GM23338 (cell line): ENCODE data around the gene NIPAL3. TPM values are rescaled to one million over a fixed set of nuclear protein-coding genes. Genes with fewer than 3 reads are reported as not detected.

Experiments
- ATAC-seq: fragments of 200-7000 bp; cut with Tn5 transposase; 3 replicates; pipeline ENCODE4 v1.9.1; 2020
- DNase-seq: peaks from one replicate; pipeline ENCODE4 v3.0.0-alpha.2; 2015; ENCODE audit warnings: low spot score
- H2AFZ ChIP-seq: fragments of 200-600 bp; sonication (generic); 2 replicates; pipeline ENCODE4 v1.8.0; 2016; ENCODE audit warnings: antibody characterized with exemption, mild to moderate bottlenecking, moderate library complexity
- H3F3A ChIP-seq: fragments of 200-600 bp; sonication (generic); replicated peaks from 2 replicates; pipeline ENCODE4 v1.8.0; 2017; ENCODE audit warnings: antibody characterized with exemption, mixed run types, low read depth
- H3K27ac ChIP-seq: fragments of 200-600 bp; sonication (generic); 2 replicates; pipeline ENCODE4 v1.6.1; 2016; ENCODE audit warnings: low read depth
- H3K27me3 ChIP-seq: fragments of 200-600 bp; sonication (generic); 2 replicates; pipeline ENCODE4 v1.8.0; 2016; ENCODE audit warnings: mild to moderate bottlenecking, mixed run types, moderate library complexity; ENCODE audit not compliant: insufficient read depth
- H3K36me3 ChIP-seq: fragments of 200-600 bp; sonication (generic); 2 replicates; pipeline ENCODE4 v1.8.0; 2016; ENCODE audit warnings: mild to moderate bottlenecking; ENCODE audit not compliant: insufficient read depth
- H3K4me1 ChIP-seq: fragments of 200-600 bp; sonication (generic); 2 replicates; pipeline ENCODE4 v1.8.0; 2016; ENCODE audit warnings: mild to moderate bottlenecking, moderate library complexity; ENCODE audit not compliant: insufficient read depth
- H3K4me2 ChIP-seq: fragments of 200-600 bp; sonication (generic); 2 replicates; pipeline ENCODE4 v1.7.1; 2017; ENCODE audit warnings: mixed run types
- H3K4me3 ChIP-seq: fragments of 200-600 bp; sonication (generic); 2 replicates; pipeline ENCODE4 v1.6.1; 2016; ENCODE audit warnings: mixed run types
- H3K79me2 ChIP-seq: fragments of 200-600 bp; sonication (generic); replicated peaks from 2 replicates; pipeline ENCODE4 v1.8.0; 2017; ENCODE audit warnings: mild to moderate bottlenecking; ENCODE audit not compliant: insufficient read depth
- H3K9me2 ChIP-seq: fragments of 200-600 bp; sonication (generic); 2 replicates; pipeline ENCODE4 v1.8.0; 2017; ENCODE audit not compliant: insufficient read depth
- H4K20me1 ChIP-seq: fragments of 200-600 bp; sonication (generic); replicated peaks from 2 replicates; pipeline ENCODE4 v1.8.0; 2017; ENCODE audit warnings: mild to moderate bottlenecking; ENCODE audit not compliant: insufficient read depth
- H3K27ac Mint-ChIP-seq: 2 replicates; pipeline ENCODE4 v1.8.0; 2020; ENCODE audit warnings: inconsistent platforms, mild to moderate bottlenecking, moderate library complexity, mixed read lengths
- H3K27me3 Mint-ChIP-seq: 3 replicates; pipeline ENCODE4 v1.8.0; 2022; ENCODE audit warnings: low read depth, mild to moderate bottlenecking, moderate library complexity, mixed read lengths, inconsistent platforms; ENCODE audit not compliant: insufficient read depth, poor library complexity
- H3K36me3 Mint-ChIP-seq: 3 replicates; pipeline ENCODE4 v1.8.0; 2021; ENCODE audit warnings: low read depth, mild to moderate bottlenecking, inconsistent platforms, moderate library complexity, mixed read lengths
- H3K4me1 Mint-ChIP-seq: 3 replicates; pipeline ENCODE4 v1.8.0; 2020; ENCODE audit warnings: mild to moderate bottlenecking, inconsistent platforms, mixed read lengths
- H3K4me3 Mint-ChIP-seq: 3 replicates; pipeline ENCODE4 v1.8.0; 2021; ENCODE audit warnings: moderate library complexity, mild to moderate bottlenecking, inconsistent platforms, mixed read lengths
- H3K9me3 Mint-ChIP-seq: 3 replicates; pipeline ENCODE4 v1.8.0; 2020; ENCODE audit warnings: moderate library complexity, mild to moderate bottlenecking, inconsistent platforms, mixed read lengths
- CREB1 ChIP-seq: fragments of 250-450 bp; sonication (Bioruptor Pico); IDR thresholded peaks from 2 replicates; pipeline ENCODE4 v1.5.0; 2020; ENCODE audit warnings: low read depth, mild to moderate bottlenecking, moderate library complexity
- EZH2 ChIP-seq: fragments of 200-600 bp; sonication (generic); IDR thresholded peaks from one replicate; pipeline ENCODE4 v1.8.0; 2017; ENCODE audit warnings: antibody characterized with exemption, mild to moderate bottlenecking, low read depth; ENCODE audit not compliant: unreplicated experiment
- EZH2phosphoT487 ChIP-seq: fragments of 200-600 bp; sonication (generic); IDR thresholded peaks from one replicate; pipeline ENCODE4 v1.8.1; 2018; ENCODE audit warnings: antibody characterized with exemption; ENCODE audit not compliant: unreplicated experiment
- JUNB ChIP-seq: IDR thresholded peaks from one replicate; pipeline ENCODE4 v1.6.1; 2016; ENCODE audit warnings: antibody characterized with exemption; ENCODE audit not compliant: unreplicated experiment
- NANOG ChIP-seq: IDR thresholded peaks from 2 replicates; pipeline ENCODE4 v1.6.1; 2016; ENCODE audit warnings: antibody characterized with exemption, borderline replicate concordance
- POLR2AphosphoS5 ChIP-seq: IDR thresholded peaks from 2 replicates; pipeline ENCODE4 v1.6.1; 2016; ENCODE audit warnings: antibody characterized with exemption, low read depth
- STAT1 ChIP-seq: IDR thresholded peaks from one replicate; pipeline ENCODE4 v1.6.1; 2016; ENCODE audit warnings: antibody characterized with exemption; ENCODE audit not compliant: unreplicated experiment
- ZNF114 ChIP-seq: fragments of 250-450 bp; sonication (Bioruptor Pico); IDR thresholded peaks from 2 replicates; pipeline ENCODE4 v1.5.0; 2020; ENCODE audit warnings: mild to moderate bottlenecking, moderate library complexity
- ZNF331 ChIP-seq: fragments of 250-450 bp; sonication (Bioruptor Pico); IDR thresholded peaks from 2 replicates; pipeline ENCODE4 v1.5.0; 2020; ENCODE audit warnings: low read depth, mild to moderate bottlenecking, moderate library complexity
- polyA plus RNA-seq: library from polyadenylated mRNA; unstranded; fragments of >200 nt; fragmentation: Nextera tagmentation; extraction: Ambion mirVana; gene quantifications from 2 replicates; pipeline ENCODE4 v1.2.1, GENCODE V29; 2016
- total RNA-seq: library from RNA; depleted of rRNA; stranded (reverse); fragments of >200 nt; shearing (Covaris generic); gene quantifications from 2 replicates; pipeline ENCODE4 v1.2.3, GENCODE V29; 2014
- TF ChIP-seq, protein P1 (sequence below): IDR thresholded peaks from one replicate; pipeline ENCODE4 v1.6.1; 2018; ENCODE audit warnings: antibody characterized with exemption; ENCODE audit not compliant: unreplicated experiment
- TF ChIP-seq, protein P2 (sequence below), 2 experiments: fragments of 200-600 bp in 1 of 2; sonication (generic) in 1 of 2; conservative IDR thresholded peaks; 2 replicates each; pipeline versions ENCODE4 v1.5.1 to v1.6.1; 2016 to 2017; ENCODE audit warnings: antibody characterized with exemption in 2 of 2, low read depth in 2 of 2, mild to moderate bottlenecking in 2 of 2, moderate library complexity in 1 of 2
- TF ChIP-seq, protein P3 (sequence below): fragments of 250-450 bp; sonication (Bioruptor Pico); IDR thresholded peaks from 2 replicates; pipeline ENCODE4 v1.5.0; 2020; ENCODE audit warnings: mild to moderate bottlenecking, moderate library complexity
- TF ChIP-seq, protein P4 (sequence below): IDR thresholded peaks from 2 replicates; pipeline ENCODE4 v1.6.1; 2016; ENCODE audit warnings: antibody characterized with exemption

Gene NIPAL3
- total and polyA plus RNA-seq, 2 experiments from 2014 or later: 5.5 to 9.6 TPM

DNA sequence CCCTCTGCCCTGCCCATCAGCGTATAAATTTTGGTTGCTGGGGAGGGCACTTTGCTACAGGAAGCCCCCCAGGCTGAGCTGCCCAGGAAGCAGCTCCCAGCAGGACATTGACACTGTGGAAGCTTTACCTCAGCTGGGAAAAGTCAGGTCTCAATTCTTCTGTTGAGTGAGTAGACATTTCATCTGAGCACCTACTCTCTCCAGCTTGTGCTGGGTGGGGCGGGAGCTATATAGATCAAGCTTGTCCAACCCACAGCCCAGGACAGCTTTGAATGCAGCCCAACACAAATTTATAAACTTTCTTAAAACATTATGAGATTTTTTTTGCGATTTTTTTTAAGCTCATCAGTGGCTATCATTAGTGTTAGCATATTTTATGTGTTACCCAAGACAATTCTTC is 9.4 kb downstream of the NIPAL3 start (continued):
- no peak for TF ChIP-seq EZH2phosphoT487
- TF ChIP-seq JUNB: no peak
- TF ChIP-seq STAT1: no peak
- no peak for TF ChIP-seq POLR2AphosphoS5
- TF ChIP-seq, protein P1, sequence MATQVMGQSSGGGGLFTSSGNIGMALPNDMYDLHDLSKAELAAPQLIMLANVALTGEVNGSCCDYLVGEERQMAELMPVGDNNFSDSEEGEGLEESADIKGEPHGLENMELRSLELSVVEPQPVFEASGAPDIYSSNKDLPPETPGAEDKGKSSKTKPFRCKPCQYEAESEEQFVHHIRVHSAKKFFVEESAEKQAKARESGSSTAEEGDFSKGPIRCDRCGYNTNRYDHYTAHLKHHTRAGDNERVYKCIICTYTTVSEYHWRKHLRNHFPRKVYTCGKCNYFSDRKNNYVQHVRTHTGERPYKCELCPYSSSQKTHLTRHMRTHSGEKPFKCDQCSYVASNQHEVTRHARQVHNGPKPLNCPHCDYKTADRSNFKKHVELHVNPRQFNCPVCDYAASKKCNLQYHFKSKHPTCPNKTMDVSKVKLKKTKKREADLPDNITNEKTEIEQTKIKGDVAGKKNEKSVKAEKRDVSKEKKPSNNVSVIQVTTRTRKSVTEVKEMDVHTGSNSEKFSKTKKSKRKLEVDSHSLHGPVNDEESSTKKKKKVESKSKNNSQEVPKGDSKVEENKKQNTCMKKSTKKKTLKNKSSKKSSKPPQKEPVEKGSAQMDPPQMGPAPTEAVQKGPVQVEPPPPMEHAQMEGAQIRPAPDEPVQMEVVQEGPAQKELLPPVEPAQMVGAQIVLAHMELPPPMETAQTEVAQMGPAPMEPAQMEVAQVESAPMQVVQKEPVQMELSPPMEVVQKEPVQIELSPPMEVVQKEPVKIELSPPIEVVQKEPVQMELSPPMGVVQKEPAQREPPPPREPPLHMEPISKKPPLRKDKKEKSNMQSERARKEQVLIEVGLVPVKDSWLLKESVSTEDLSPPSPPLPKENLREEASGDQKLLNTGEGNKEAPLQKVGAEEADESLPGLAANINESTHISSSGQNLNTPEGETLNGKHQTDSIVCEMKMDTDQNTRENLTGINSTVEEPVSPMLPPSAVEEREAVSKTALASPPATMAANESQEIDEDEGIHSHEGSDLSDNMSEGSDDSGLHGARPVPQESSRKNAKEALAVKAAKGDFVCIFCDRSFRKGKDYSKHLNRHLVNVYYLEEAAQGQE: no peak
- TF ChIP-seq NANOG: no peak
- TF ChIP-seq, protein P2, sequence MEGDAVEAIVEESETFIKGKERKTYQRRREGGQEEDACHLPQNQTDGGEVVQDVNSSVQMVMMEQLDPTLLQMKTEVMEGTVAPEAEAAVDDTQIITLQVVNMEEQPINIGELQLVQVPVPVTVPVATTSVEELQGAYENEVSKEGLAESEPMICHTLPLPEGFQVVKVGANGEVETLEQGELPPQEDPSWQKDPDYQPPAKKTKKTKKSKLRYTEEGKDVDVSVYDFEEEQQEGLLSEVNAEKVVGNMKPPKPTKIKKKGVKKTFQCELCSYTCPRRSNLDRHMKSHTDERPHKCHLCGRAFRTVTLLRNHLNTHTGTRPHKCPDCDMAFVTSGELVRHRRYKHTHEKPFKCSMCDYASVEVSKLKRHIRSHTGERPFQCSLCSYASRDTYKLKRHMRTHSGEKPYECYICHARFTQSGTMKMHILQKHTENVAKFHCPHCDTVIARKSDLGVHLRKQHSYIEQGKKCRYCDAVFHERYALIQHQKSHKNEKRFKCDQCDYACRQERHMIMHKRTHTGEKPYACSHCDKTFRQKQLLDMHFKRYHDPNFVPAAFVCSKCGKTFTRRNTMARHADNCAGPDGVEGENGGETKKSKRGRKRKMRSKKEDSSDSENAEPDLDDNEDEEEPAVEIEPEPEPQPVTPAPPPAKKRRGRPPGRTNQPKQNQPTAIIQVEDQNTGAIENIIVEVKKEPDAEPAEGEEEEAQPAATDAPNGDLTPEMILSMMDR (conservative IDR thresholded peaks at IDR 0.05; ENCODE audit: low read depth in 2 of 2): no peak
- TF ChIP-seq CREB1 (CRISPR knock-in tag): no peak

DNA sequence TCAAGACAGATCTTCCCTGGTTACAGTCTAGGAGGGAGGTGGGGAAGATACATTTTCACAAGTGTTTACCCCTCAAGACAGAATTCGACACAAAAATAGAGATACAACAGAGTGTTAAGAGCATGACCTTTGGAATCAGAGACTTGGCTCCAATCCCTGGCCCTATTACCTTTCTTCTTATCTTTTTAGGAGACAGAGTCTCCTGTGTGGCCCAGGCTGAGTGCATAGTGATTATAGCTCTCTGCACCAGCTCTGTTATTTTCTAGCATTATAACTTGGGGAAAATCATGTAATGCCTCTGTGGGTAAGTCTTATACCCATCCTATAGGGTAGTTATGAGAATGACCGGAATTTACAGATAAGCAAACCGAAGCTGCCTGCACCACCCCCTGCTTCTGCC is 9.8 kb downstream of the NIPAL3 start:
- DNase-seq (no peak), ATAC-seq (no peak)
- H3K79me2 ChIP-seq: no peaks in the 10 kb centered on the region; the same call in 1 of the 2 replicates
- H3K27ac ChIP-seq: no peak overlapping the region
- no peaks in the 10 kb centered on the region for H3F3A ChIP-seq
- no peaks in the 10 kb centered on the region for H4K20me1 ChIP-seq
- no peak overlapping the region for H2AFZ ChIP-seq
- Mint-ChIP-seq H3K36me3 (no peaks in the 10 kb centered on the region), H3K4me3 (no peak overlapping the region), H3K4me1 (peaks cover 19% of the 10 kb centered on the region), H3K27me3 (peaks cover 5% of the 10 kb centered on the region), H3K27ac (no peak overlapping the region; the same call in 1 of the 2 replicates), H3K9me3 (no peaks in the 10 kb centered on the region)
- no peaks in the 10 kb centered on the region for H3K27me3 ChIP-seq
- H3K4me2 ChIP-seq: no peak overlapping the region
- no peaks in the 10 kb centered on the region for H3K4me1 ChIP-seq
- H3K36me3 ChIP-seq: no peaks in the 10 kb centered on the region; the same call in 1 of the 2 replicates
- no peaks in the 10 kb centered on the region for H3K9me2 ChIP-seq
- H3K4me3 ChIP-seq: no peak overlapping the region
- no peak for TF ChIP-seq JUNB
- no peak for TF ChIP-seq NANOG
- no peak for TF ChIP-seq ZNF114 (CRISPR knock-in tag)
- TF ChIP-seq, protein P3, sequence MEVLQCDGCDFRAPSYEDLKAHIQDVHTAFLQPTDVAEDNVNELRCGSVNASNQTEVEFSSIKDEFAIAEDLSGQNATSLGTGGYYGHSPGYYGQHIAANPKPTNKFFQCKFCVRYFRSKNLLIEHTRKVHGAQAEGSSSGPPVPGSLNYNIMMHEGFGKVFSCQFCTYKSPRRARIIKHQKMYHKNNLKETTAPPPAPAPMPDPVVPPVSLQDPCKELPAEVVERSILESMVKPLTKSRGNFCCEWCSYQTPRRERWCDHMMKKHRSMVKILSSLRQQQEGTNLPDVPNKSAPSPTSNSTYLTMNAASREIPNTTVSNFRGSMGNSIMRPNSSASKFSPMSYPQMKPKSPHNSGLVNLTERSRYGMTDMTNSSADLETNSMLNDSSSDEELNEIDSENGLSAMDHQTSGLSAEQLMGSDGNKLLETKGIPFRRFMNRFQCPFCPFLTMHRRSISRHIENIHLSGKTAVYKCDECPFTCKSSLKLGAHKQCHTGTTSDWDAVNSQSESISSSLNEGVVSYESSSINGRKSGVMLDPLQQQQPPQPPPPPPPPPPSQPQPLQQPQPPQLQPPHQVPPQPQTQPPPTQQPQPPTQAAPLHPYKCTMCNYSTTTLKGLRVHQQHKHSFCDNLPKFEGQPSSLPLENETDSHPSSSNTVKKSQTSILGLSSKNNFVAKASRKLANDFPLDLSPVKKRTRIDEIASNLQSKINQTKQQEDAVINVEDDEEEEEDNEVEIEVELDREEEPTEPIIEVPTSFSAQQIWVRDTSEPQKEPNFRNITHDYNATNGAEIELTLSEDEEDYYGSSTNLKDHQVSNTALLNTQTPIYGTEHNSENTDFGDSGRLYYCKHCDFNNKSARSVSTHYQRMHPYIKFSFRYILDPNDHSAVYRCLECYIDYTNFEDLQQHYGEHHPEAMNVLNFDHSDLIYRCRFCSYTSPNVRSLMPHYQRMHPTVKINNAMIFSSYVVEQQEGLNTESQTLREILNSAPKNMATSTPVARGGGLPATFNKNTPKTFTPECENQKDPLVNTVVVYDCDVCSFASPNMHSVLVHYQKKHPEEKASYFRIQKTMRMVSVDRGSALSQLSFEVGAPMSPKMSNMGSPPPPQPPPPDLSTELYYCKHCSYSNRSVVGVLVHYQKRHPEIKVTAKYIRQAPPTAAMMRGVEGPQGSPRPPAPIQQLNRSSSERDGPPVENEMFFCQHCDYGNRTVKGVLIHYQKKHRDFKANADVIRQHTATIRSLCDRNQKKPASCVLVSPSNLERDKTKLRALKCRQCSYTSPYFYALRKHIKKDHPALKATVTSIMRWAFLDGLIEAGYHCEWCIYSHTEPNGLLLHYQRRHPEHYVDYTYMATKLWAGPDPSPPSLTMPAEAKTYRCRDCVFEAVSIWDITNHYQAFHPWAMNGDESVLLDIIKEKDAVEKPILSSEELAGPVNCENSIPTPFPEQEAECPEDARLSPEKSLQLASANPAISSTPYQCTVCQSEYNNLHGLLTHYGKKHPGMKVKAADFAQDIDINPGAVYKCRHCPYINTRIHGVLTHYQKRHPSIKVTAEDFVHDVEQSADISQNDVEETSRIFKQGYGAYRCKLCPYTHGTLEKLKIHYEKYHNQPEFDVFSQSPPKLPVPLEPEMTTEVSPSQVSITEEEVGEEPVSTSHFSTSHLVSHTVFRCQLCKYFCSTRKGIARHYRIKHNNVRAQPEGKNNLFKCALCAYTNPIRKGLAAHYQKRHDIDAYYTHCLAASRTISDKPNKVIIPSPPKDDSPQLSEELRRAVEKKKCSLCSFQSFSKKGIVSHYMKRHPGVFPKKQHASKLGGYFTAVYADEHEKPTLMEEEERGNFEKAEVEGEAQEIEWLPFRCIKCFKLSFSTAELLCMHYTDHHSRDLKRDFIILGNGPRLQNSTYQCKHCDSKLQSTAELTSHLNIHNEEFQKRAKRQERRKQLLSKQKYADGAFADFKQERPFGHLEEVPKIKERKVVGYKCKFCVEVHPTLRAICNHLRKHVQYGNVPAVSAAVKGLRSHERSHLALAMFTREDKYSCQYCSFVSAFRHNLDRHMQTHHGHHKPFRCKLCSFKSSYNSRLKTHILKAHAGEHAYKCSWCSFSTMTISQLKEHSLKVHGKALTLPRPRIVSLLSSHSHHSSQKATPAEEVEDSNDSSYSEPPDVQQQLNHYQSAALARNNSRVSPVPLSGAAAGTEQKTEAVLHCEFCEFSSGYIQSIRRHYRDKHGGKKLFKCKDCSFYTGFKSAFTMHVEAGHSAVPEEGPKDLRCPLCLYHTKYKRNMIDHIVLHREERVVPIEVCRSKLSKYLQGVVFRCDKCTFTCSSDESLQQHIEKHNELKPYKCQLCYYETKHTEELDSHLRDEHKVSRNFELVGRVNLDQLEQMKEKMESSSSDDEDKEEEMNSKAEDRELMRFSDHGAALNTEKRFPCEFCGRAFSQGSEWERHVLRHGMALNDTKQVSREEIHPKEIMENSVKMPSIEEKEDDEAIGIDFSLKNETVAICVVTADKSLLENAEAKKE (CRISPR knock-in tag): no peak
- TF ChIP-seq, protein P4, sequence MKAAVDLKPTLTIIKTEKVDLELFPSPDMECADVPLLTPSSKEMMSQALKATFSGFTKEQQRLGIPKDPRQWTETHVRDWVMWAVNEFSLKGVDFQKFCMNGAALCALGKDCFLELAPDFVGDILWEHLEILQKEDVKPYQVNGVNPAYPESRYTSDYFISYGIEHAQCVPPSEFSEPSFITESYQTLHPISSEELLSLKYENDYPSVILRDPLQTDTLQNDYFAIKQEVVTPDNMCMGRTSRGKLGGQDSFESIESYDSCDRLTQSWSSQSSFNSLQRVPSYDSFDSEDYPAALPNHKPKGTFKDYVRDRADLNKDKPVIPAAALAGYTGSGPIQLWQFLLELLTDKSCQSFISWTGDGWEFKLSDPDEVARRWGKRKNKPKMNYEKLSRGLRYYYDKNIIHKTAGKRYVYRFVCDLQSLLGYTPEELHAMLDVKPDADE: no peak
- TF ChIP-seq STAT1: no peak
- no peak for TF ChIP-seq CREB1 (CRISPR knock-in tag)
- no peak for TF ChIP-seq POLR2AphosphoS5
- no peak for TF ChIP-seq EZH2
- TF ChIP-seq EZH2phosphoT487: no peak
- TF ChIP-seq ZNF331 (CRISPR knock-in tag): no peak
